ENCODE measurements around the gene WSCD2.

DNA sequence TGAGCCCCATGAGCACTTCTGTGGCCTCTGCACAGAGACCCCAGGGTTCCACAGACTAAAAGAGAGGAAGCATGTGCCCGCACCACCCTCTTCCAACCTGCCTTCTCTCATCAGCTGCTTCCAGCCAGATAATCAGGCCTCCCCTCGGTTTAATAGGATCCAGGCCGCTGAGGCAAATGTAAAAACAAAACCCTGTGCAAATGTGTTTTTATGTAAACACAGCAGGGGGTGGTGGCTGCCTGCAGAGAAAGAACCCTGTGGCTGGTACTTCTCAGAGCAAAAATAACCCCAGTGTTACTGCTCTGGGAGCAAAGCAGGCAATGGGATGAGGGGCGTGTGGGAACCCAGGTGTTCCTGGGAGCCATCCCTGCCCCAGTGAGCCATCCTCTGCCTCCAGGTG, 46.2 kb downstream of the WSCD2 start:
- TF ChIP-seq, protein P1, sequence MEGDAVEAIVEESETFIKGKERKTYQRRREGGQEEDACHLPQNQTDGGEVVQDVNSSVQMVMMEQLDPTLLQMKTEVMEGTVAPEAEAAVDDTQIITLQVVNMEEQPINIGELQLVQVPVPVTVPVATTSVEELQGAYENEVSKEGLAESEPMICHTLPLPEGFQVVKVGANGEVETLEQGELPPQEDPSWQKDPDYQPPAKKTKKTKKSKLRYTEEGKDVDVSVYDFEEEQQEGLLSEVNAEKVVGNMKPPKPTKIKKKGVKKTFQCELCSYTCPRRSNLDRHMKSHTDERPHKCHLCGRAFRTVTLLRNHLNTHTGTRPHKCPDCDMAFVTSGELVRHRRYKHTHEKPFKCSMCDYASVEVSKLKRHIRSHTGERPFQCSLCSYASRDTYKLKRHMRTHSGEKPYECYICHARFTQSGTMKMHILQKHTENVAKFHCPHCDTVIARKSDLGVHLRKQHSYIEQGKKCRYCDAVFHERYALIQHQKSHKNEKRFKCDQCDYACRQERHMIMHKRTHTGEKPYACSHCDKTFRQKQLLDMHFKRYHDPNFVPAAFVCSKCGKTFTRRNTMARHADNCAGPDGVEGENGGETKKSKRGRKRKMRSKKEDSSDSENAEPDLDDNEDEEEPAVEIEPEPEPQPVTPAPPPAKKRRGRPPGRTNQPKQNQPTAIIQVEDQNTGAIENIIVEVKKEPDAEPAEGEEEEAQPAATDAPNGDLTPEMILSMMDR (IDR thresholded peaks at IDR 0.05) = no peak
- no peak for TF ChIP-seq POLR2A (IDR thresholded peaks at IDR 0.05)

Measured in body of pancreas (tissue), 4 donors.